ENCODE results near the gene CHM.
"Not testable (repeated sequence)": the region's sequence is repeated elsewhere in the genome, so short reads cannot be mapped to it uniquely, and the experiment has no call there.

The CHM gene

GRCh38 chrX:85977218-85977617 is 70.1 kb downstream of the CHM start:
- no peak for TF ChIP-seq CTCF (IDR thresholded peaks at IDR 0.05; ENCODE audit: control insufficient read depth, extremely low read depth, insufficient read depth)
- H3K4me3 ChIP-seq (ENCODE audit: low read depth, low read length) = no peak overlapping the region
- DNase-seq (ENCODE audit: low read depth) = no peak

- not testable (repeated sequence) for DNase-seq (ENCODE audit: low read depth); H3K4me3 ChIP-seq (ENCODE audit: low read depth, low read length)
Observed at GRCh38 chrX:85972351-85972750, 75.0 kb downstream of the CHM start.

- no peak for TF ChIP-seq CTCF (IDR thresholded peaks at IDR 0.05; ENCODE audit: control insufficient read depth, extremely low read depth, insufficient read depth)
- no peak overlapping the region for H3K4me3 ChIP-seq (ENCODE audit: low read depth, low read length)
- DNase-seq (ENCODE audit: low read depth) = no peak
Observed at GRCh38 chrX:85964744-85965143, 82.6 kb downstream of the CHM start.

GRCh38 chrX:85963736-85964135 is 83.6 kb downstream of the CHM start:
- TF ChIP-seq CTCF (IDR thresholded peaks at IDR 0.05; ENCODE audit: control insufficient read depth, extremely low read depth, insufficient read depth) = no peak
- no peak for DNase-seq (ENCODE audit: low read depth)

GRCh38 chrX:85955510-85955909 is 91.8 kb downstream of the CHM start:
- H3K4me3 ChIP-seq (ENCODE audit: low read depth, low read length) = no peak overlapping the region
- no peak for DNase-seq (ENCODE audit: low read depth)
- no peak for TF ChIP-seq CTCF (IDR thresholded peaks at IDR 0.05; ENCODE audit: control insufficient read depth, extremely low read depth, insufficient read depth)

More at GRCh38 chrX:85963736-85964135, 83.6 kb downstream of the CHM start:
- no peak overlapping the region for H3K4me3 ChIP-seq (ENCODE audit: low read depth, low read length)

- not testable (repeated sequence) for DNase-seq (ENCODE audit: low read depth); H3K4me3 ChIP-seq (ENCODE audit: low read depth, low read length)
Observed at GRCh38 chrX:85944751-85945150, 102.6 kb downstream of the CHM start.

- no peak for DNase-seq (ENCODE audit: low read depth)
- H3K4me3 ChIP-seq (ENCODE audit: low read depth, low read length) = no peak overlapping the region
- no peak for TF ChIP-seq CTCF (IDR thresholded peaks at IDR 0.05; ENCODE audit: control insufficient read depth, extremely low read depth, insufficient read depth)
Observed at GRCh38 chrX:85941275-85941674, 106.1 kb downstream of the CHM start.

GRCh38 chrX:85939942-85940341 is 107.4 kb downstream of the CHM start:
- DNase-seq (ENCODE audit: low read depth) = not testable (repeated sequence)

GRCh38 chrX:85934399-85934798 is 113.0 kb downstream of the CHM start:
- H3K4me3 ChIP-seq (ENCODE audit: low read depth, low read length); DNase-seq (ENCODE audit: low read depth): not testable (repeated sequence)

More at GRCh38 chrX:85939942-85940341, 107.4 kb downstream of the CHM start:
- not testable (repeated sequence) for H3K4me3 ChIP-seq (ENCODE audit: low read depth, low read length)
